NOMO-1 treated with dmso at 0.1 percent for 144 hours (cell line): ENCODE measurements around the gene TOB1.
"Not testable (repeated sequence)": the region's sequence is repeated elsewhere in the genome, so short reads cannot be mapped to it uniquely, and the experiment has no call there.

Source experiments
- DNase-seq: peaks from one replicate; lab custom pipeline; 2025; ENCODE audit not compliant: unreplicated experiment; lab: John Stamatoyannopoulos, UW

TOB1 gene

DNA sequence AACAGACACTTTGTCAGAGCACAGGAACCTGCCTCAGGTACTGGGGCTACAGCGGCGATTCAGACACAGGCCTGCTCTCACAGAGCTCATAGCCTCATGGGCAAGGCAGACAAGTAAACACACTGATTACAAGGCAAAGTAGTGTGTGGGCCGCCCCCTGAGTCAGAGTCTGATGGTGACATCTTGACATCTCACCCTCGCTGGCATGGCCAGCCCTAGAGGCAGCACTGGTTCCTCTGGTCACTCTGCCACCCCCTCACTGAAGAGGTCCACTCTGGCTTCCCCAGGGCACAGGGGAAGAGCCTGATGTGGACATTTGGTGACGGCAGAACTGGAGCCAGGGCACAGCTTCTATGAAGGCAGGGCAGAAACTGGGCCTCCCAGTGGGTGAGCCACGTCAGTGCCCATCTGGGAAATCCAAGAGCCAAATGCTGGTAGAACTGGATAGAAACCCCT lies 32.9 kb upstream of the TOB1 start:
- no peak for DNase-seq

DNA sequence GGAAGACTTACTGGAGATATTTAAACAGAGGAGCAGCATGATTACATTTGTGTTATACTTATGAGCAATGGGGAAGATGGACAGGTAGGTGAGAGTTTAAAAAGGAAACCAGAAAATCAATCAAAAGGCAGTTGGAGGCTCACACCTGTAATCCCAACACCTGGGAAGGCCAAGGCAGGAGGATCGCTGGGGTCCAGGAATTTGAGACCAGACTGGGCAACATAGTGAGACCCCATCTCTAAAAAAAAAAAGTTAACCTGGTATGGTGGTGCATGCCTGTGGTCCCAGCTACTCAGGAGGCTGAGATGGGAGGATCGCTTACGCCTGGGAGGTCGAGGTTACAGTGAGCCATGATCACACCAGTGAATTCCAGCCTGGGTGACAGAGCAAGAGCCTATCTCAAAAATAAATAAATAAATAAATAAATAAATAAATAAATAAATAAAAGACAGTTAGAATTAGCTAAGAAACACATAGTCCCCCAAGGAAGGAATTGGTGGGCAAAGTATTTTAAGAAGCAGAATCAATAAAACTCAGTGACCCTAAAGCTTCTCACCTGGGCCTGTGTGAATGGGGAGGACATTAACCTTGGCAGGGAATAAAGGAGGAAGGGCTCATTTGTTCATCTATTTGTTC lies 32.3 kb upstream of the TOB1 start:
- DNase-seq, result no peak

- not testable (repeated sequence) for DNase-seq
Measured at GRCh38 chr17:50894513-50894912, 28.4 kb upstream of the TOB1 start.

DNA sequence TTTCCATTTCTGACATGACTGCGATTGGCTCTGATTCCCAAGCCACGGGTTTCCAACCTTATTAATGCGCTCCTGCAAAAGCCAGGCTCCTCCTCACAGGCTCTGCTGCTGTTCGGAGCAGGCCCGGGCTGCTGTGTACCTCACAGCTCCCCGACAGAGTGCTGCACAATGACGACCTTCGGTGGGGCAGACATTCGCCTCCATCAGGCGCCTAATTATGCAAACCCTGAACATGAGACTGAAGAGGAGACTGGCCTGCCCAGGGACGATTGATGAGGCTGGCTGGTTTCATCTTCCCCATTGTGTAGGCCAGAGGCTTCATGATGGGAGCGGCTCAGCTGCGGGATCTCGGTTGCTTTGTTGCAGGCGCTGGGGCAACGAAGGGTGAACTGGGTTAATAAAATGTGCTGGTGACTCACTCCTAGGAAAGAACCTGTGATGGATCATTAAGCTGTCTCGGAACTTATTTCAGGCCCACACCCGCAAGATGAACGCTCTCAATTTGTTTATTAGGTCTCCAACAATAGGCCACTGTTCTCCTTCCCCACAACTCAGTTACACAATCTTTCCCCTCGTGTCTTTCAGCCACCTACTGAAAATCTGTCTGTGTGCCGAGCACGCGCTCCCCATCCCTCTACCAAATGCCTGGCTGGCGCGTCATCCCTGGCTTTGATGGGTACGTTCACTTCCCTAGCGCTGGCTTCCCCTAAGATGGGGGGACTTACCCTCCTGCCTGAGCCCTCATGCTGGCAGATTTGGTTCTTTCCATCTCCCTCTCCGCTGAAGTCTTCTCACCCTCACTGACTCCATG lies 27.2 kb upstream of the TOB1 start:
- no peak for DNase-seq

DNA sequence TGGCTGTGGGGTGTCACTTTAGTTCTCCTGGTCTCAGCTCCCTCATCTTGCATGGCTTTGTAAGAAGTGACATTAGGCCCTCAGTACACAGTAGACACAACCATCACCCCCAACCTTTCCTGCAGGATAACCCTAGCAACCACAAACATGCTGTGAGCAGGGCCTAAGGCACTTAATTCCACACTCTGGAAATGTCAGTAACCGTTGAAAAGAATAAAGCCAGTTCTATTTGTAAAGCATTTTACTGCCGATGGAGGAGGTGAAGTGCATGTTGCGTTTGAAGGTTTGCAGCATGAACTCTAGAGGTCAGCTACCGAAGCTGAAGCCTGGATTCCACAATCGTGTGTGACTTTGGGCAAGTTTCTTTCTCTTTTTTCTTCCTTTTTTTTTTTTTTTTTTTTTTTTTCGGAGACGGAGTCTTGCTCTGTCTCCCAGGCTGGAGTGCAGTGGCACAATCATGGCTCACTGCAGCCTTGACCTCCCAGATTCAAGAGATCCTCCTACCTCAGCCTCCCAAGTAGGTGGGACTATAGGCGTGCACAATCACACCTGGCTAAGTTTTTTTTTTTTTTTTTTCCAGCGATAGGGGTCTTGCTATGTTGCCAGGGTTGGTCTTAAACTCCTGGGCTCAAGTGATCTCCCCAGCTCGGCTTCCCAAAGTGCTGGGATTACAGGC lies 26.1 kb upstream of the TOB1 start:
- DNase-seq, result no peak

DNA sequence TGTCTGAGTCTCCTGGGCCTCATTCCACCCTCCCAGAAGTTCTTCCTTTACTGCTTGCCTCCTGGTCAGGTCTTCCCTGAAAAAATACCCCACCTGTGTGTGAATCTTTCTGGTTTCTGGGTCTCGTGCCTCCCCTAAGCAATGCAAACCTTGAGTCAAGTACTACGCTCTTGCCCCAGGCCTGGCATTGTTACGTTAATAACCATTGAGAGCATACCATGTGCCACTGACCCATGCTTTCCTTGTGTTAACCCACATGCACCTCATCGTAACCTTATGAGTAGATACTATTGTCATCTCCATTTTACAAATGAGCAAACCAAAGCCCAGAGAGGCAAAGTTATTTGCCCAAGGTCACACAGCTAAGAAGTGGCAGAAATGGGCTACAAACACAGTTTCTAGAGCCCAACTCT lies 25.4 kb upstream of the TOB1 start:
- DNase-seq, result no peak

DNA sequence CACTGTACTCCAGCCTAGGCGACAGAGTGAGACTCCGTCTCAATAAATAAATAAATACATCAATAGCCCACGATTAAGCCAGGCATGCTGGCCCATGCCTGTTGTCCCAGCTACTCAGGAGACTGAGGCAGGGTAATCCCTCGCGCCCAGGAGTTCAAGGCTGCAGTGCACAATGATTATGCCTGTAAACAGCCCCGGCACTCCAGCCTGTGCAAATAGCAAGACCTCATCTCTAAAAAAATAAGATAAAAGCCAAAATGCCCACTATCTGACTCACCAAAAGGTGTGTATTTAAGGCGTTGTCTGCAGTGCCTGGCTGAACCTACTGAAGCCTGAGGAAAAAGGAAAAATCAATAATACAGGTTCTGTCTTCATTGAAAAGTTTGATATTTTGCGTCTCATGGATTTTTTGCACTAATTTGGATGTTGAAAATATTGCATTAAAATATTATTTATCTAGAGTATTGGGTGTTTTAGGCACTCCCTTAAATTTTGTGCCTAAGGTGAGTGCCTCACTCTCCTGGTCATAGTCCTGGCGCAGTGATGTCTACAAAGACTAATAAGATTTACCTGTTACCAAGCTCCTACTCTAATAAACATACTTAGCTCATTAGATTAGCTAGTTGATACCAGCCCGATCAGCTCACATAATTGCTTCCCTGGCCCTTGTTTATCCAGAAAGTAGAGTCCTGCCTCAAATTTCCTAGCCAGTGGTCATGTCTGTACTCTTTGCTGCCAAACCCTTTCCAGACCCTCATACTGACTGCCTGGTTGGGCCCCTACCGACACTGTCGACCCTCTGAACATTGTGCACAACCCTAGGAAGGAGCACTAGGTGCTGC lies 24.7 kb upstream of the TOB1 start:
- DNase-seq, result no peak

DNA sequence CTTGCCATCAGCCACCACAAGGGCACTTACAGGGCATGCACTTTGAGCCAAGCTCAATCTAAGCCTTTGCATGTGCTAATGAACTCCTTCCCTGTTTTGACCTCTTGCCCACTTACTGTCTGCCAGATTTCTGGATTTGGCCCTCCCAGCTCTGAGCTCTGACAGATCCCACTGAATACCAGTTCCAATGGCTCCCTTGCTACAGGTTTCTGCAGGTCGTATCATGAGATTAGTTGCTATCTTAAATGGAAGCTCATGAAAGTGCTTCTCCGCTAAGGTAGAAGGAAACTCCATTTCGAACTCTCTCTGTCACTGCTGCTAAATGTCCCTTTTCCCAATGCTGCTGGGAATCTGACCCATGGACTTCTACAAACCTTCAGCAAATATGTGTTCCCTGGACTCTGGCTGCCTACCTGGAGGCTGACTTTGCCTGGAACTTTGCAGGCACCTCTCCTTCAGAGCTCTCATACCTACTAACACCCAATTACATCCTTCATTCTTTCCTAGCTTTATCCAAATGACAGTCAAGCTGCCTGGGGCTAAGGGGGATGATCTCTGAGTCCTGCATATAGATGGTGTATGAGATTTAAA lies 23.5 kb upstream of the TOB1 start:
- no peak for DNase-seq

DNA sequence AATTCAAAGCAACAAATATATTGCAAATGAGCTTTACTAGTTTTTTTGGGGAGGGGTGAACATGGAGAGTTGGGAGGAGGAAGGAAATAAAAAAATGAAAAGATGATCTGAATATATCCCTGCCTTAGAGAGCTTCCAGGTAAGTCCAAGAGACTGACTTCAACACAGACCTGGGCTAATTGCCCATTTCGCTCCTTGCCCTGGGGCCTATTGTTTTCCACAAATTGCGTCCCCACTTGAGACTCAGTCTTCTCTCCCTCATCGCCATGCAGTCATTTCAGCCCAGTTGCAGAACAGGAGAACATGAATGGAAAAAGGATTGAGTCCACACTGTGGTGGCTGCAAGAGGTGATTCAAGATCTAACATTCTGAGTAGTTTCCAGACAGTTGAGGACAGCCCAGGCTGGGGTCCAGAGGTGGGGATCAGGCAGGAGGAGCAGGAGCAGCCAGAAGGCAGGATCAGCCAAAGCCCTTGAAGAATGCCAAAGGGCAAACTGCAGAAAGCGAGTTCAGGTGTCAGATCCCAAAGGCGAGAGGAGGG lies 21.6 kb upstream of the TOB1 start:
- DNase-seq, result no peak

DNA sequence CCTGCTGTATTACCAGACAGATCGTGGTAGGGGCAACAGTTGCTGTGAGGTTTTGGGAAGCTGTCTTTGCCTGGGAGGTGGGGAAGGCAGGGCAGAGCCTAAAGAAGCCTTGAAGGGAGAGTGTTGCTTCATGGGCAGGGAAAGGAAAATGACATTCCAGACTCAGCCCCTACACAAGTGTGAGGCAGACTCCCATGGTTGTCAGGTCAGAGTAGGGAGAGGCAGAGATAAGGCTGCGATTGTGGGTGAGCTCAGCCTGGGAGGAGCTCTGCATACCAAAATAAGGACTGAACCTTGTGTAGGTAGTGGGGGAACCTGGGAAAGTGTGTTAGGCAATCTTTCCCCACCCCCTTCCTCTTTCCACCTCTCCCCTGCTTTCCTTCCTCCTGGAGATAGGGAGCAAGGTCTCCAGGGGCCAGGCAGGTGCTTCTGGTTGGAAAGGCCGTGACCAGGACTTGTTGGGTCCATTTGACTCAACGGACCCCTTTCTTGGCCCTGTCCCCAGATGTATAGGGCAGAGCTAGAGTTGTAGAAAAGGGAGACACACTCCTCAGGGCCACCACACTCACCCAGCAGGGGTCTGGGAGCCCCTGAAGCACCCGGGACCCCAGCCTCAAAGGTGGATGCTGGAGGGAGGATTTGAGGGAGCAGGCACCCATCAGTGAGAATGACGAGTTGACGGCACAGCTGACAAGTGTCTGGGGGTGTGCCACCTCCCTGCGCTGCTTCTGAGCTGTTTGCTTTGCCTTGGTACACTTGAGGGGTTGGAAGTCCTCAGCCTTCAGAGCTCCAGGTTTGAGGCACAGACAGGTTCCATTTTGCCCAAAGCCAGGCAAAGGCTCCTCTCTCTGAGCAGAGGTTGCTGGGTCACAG lies 18.5 kb upstream of the TOB1 start:
- DNase-seq, result no peak

DNA sequence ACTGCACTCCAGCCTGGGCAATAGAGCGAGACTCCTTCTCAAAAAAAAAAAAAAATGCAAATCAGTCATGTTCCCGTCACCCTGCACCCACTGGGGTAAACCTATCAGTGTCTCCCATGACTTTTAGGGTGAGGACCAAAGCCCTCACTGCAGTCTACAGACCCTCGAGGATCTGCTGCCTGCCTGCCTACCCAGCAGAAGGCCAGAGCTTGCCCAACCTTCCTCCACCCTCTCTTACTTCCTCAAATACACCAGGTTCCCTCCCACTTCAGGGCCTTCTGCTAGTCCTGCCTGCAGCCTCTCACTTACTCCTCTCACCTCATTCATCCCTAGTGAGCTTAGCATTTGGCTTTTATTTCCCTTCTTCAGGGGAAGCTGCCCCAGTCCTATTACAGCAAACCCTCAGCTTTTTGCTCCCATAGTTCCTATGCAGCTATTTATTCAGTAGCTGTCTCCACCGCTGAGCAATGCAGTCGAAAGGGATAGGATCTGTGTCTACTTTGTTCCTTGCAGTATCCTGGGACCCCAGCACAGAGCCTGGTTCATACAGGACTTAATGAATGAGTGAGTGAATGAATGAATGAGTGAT lies 17.8 kb upstream of the TOB1 start:
- DNase-seq, result peak; percentile 82

DNA sequence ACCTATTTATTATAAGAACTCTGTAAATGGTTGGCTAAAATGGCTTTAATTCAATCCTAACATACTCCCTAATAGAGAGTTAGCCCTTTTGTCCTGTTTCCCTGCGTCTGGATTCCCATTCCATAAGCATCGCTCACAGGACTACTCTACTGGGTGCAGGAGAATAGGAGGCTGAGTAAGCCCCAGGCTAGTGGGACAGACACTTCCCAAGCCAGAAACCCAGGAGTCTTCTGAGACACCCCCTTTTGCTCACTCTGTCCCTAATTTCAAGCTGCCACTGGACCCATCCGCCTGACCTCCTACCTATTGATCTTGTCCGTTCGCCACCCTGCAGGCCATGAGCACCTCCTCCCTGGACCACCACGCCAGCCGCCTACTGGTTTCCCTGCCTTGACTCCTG lies 16.7 kb upstream of the TOB1 start:
- no peak for DNase-seq

DNA sequence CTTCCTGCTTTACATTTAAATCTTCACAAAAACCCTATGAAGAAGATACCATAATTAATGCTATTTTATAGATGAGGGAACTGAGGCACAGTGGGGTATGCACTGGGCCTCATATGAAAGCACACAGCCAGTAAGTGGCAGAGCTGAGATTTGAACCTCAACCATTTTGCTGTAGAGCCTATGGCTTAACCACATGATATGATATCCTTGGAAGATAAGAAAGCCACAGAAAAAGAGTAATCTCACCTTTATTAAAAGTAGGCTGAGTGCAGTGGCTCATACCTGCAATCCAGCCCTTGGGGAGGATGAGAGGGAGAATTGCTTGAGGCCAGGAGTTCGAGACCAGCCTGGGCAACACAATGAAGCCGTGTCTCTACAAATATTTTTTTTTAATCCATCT lies 15.0 kb upstream of the TOB1 start:
- DNase-seq, result no peak

GRCh38 chr17:50879086-50879485 lies 12.9 kb upstream of the TOB1 start:
- no peak for DNase-seq

- DNase-seq, result no peak
Measured at GRCh38 chr17:50877838-50878237, 11.7 kb upstream of the TOB1 start.

GRCh38 chr17:50877042-50877441 lies 10.9 kb upstream of the TOB1 start:
- not testable (repeated sequence) for DNase-seq

DNA sequence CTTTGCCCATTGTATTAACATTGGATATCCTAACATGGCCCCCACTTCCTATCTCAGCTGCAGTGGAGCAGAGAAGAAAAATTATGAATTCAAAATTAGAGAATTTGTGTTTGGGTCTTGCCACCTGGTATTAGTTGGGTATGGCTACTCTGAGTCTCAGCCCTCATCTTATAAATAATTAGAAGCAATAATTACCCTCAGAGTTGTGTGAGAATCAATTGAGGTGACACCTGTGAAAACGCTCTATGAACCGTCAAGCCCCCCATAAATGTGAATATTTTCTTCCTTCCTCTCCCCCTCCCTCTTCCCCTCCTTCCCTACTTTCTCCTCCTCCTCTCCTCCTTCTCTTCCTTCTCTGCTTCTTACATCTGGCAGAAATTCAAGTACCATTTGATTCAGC lies 8.9 kb upstream of the TOB1 start:
- DNase-seq, result no peak

GRCh38 chr17:50872710-50873424 lies 6.7 kb upstream of the TOB1 start:
- DNase-seq, result peak; percentile 26

DNA sequence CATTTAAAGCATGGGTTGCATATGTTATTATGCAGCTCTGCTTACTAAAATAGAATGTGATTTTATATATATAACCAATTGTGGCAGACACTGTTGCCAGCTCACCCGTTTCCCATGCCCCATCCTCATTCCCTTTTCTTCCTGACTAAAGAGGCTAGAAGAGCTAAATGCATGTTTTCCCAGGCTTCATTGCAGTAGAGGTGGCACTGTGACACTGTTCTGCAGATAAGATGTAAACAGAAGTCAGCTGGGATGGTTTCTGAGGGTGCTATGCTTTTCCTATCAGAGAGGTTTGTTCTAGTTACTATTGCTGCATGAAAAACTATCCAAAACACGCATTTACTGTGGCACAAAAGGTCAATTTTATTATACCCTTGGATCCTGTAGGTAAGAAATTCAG lies 5.7 kb upstream of the TOB1 start:
- no peak for DNase-seq
